Mucosa of rectum (tissue), 2 donors: ENCODE measurements around the gene MIB2.
"Not testable (repeated sequence)": the region's sequence is repeated elsewhere in the genome, so short reads cannot be mapped to it uniquely, and the experiment has no call there.

Experiments
- H3K27ac ChIP-seq, 2 donors: one replicate each; pipeline ENCODE4 v1.7.0; 2013; ENCODE audit warnings: inconsistent platforms in 2 of 2, low read depth in 2 of 2, low read length in 2 of 2
- H3K27me3 ChIP-seq, 2 donors: one replicate each; pipeline ENCODE4 v1.7.0; 2013; ENCODE audit warnings: low read length in 2 of 2; ENCODE audit not compliant: control insufficient read depth in 2 of 2, insufficient read depth in 2 of 2
- H3K36me3 ChIP-seq, 2 donors: one replicate each; pipeline ENCODE4 v1.7.0; 2013; ENCODE audit warnings: low read length in 2 of 2; ENCODE audit not compliant: control insufficient read depth in 2 of 2, insufficient read depth in 2 of 2
- H3K4me1 ChIP-seq, 2 donors: one replicate each; pipeline ENCODE4 v1.7.0; 2013; ENCODE audit warnings: low read length in 2 of 2, mild to moderate bottlenecking in 1 of 2; ENCODE audit not compliant: control insufficient read depth in 2 of 2, insufficient read depth in 2 of 2
- H3K4me3 ChIP-seq, 2 donors: one replicate each; pipeline ENCODE4 v1.7.0; 2013; ENCODE audit warnings: low read length in 2 of 2
- H3K9ac ChIP-seq, 2 donors: one replicate each; pipeline ENCODE4 v1.7.0; 2013; ENCODE audit warnings: low read length in 2 of 2, low read depth in 1 of 2, mild to moderate bottlenecking in 1 of 2
- H3K9me3 ChIP-seq, 2 donors: one replicate each; pipeline ENCODE4 v1.7.0; 2013; ENCODE audit warnings: low read length in 2 of 2; ENCODE audit not compliant: control insufficient read depth in 2 of 2
- donor health status: healthy.
- donor health status: Normal muscosa, but diverticular disease.

Gene MIB2

GRCh38 chr1:1658583-1659549 is 43.6 kb downstream of the MIB2 start, which contains the start of gene CDK11B:
Gene CDK11B, minus strand, starts transcription at chr1:1659004. Its CDS starts 1,519 bp downstream, at chr1:1657485.
- not testable (repeated sequence) for H3K9me3 ChIP-seq
- peak within 1 kb of the TSS; percentile 74 to 94 for H3K9ac ChIP-seq
- H3K36me3 ChIP-seq = peaks cover 13 to 19% of the 10 kb centered on the region in 2 donors

GRCh38 chr1:1662392-1662791 is 47.1 kb downstream of the MIB2 start:
- not testable (repeated sequence) for H3K4me1 ChIP-seq, H3K9me3 ChIP-seq, H3K4me3 ChIP-seq, H3K27me3 ChIP-seq
- Histone ChIP-seq H3K36me3 (peaks cover 17% of the 10 kb centered on the region in 2 donors), H3K27ac (peak overlapping the region in 1 of 2 donors; percentile 77), H3K9ac (peak overlapping the region in 1 of 2 donors; percentile 26)

More at GRCh38 chr1:1658583-1659549, 43.6 kb downstream of the MIB2 start, which contains the start of gene CDK11B:
- peak within 1 kb of the TSS; percentile 80 to 92 for H3K4me3 ChIP-seq
- H3K27me3 ChIP-seq = not testable (repeated sequence)
- H3K4me1 ChIP-seq = peaks cover 2 to 16% of the 10 kb centered on the region in 2 donors
- peak within 1 kb of the TSS; percentile 97 to 100 for H3K27ac ChIP-seq

- Histone ChIP-seq H3K27ac (peak overlapping the region; percentile 48 to 77), H3K9ac (peak overlapping the region in 1 of 2 donors; percentile 26)
- not testable (repeated sequence) for H3K9me3 ChIP-seq
Observed at GRCh38 chr1:1662830-1663560, 47.7 kb downstream of the MIB2 start.

GRCh38 chr1:1664318-1664717 is 49.0 kb downstream of the MIB2 start:
- not testable (repeated sequence) for H3K9me3 ChIP-seq, H3K9ac ChIP-seq, H3K27ac ChIP-seq, H3K4me3 ChIP-seq, H3K4me1 ChIP-seq, H3K27me3 ChIP-seq
- H3K36me3 ChIP-seq = peaks cover 17 to 22% of the 10 kb centered on the region in 2 donors

More at GRCh38 chr1:1662830-1663560, 47.7 kb downstream of the MIB2 start:
- not testable (repeated sequence) for H3K27me3 ChIP-seq, H3K4me3 ChIP-seq, H3K4me1 ChIP-seq
- peaks cover 17 to 19% of the 10 kb centered on the region in 2 donors for H3K36me3 ChIP-seq

GRCh38 chr1:1664941-1665814 is 49.9 kb downstream of the MIB2 start:
- Histone ChIP-seq H3K27ac (no peak overlapping the region), H3K36me3 (peaks cover 19 to 25% of the 10 kb centered on the region in 2 donors), H3K4me1 (peaks cover 0 to 5% of the 10 kb centered on the region in 2 donors)

GRCh38 chr1:1665815-1666251 is 50.5 kb downstream of the MIB2 start:
- H3K4me3 ChIP-seq = no peak overlapping the region
- H3K27ac ChIP-seq = no peak overlapping the region
- H3K9ac ChIP-seq = no peak overlapping the region
- H3K9me3 ChIP-seq = no peaks in the 10 kb centered on the region
- H3K27me3 ChIP-seq = no peaks in the 10 kb centered on the region
- peaks cover 0 to 5% of the 10 kb centered on the region in 2 donors for H3K4me1 ChIP-seq
- H3K36me3 ChIP-seq = peaks cover 19 to 27% of the 10 kb centered on the region in 2 donors

More at GRCh38 chr1:1664941-1665814, 49.9 kb downstream of the MIB2 start:
- Histone ChIP-seq H3K4me3 (no peak overlapping the region), H3K27me3 (no peaks in the 10 kb centered on the region), H3K9me3 (no peaks in the 10 kb centered on the region), H3K9ac (no peak overlapping the region)

- peaks cover 0 to 5% of the 10 kb centered on the region in 2 donors for H3K4me1 ChIP-seq
- peaks cover 24 to 34% of the 10 kb centered on the region in 2 donors for H3K36me3 ChIP-seq
- no peak overlapping the region for H3K27ac ChIP-seq
- no peaks in the 10 kb centered on the region for H3K27me3 ChIP-seq
- H3K9ac ChIP-seq = no peak overlapping the region
- no peak overlapping the region for H3K4me3 ChIP-seq
- H3K9me3 ChIP-seq = no peaks in the 10 kb centered on the region
Observed at GRCh38 chr1:1666526-1666925, 51.2 kb downstream of the MIB2 start.

GRCh38 chr1:1669468-1670440 is 54.5 kb downstream of the MIB2 start:
- H3K36me3 ChIP-seq = peaks cover 31 to 45% of the 10 kb centered on the region in 2 donors

More at GRCh38 chr1:1669468-1670440, 54.5 kb downstream of the MIB2 start:
- H3K4me1 ChIP-seq = no peaks in the 10 kb centered on the region
- no peak overlapping the region for H3K27ac ChIP-seq
- no peak overlapping the region for H3K4me3 ChIP-seq
- H3K9me3 ChIP-seq = no peaks in the 10 kb centered on the region
- H3K27me3 ChIP-seq = no peaks in the 10 kb centered on the region
- no peak overlapping the region for H3K9ac ChIP-seq
